C4-2B (cell line): ENCODE data around the gene FOXR1.

Experiments
- CTCF ChIP-seq: fragments of 450-650 bp; conservative IDR thresholded peaks from 2 replicates; pipeline ENCODE4 v1.5.1; 2017; ENCODE audit warnings: mild to moderate bottlenecking
- ZFX ChIP-seq: fragments of 450-650 bp; IDR thresholded peaks from 2 replicates; pipeline ENCODE4 v1.6.1; 2017

GRCh38 chr11:118998388-118998717 lies 26.8 kb downstream of the FOXR1 start:
- TF ChIP-seq CTCF = no peak
- 0 out of 2 replicates have a peak, but pooled peaks have one; percentile 56 for TF ChIP-seq ZFX
